ENCODE results near the gene NEO1. TPM values are rescaled to one million over a fixed set of nuclear protein-coding genes. Genes with fewer than 3 reads are reported as not detected.

The NEO1 gene
- total and polyA plus RNA-seq, 2 experiments from 2014 or later = 39.1 to 64.0 TPM

GRCh38 chr15:73114064-73114463 is 61.8 kb downstream of the NEO1 start:
- Histone ChIP-seq H3K4me2 (no peak overlapping the region), H3K36me3 (replicated peaks; ENCODE audit: insufficient read depth, low read depth) (no peaks in the 10 kb centered on the region), H3K79me2 (peaks cover 48% of the 10 kb centered on the region), H3K27me3 (no peaks in the 10 kb centered on the region), H3K4me1 (ENCODE audit: insufficient read depth) (peaks cover under 1% of the 10 kb centered on the region), H4K20me1 (ENCODE audit: insufficient read depth, poor library complexity, severe bottlenecking) (no peaks in the 10 kb centered on the region), H3K9me3 (ENCODE audit: low read depth) (no peaks in the 10 kb centered on the region), H3K9me2 (replicated peaks; ENCODE audit: insufficient read depth) (no peaks in the 10 kb centered on the region), H3K4me3 (no peak overlapping the region), H2AFZ (no peak overlapping the region), H3K27ac (no peak overlapping the region)
- TF ChIP-seq EZH2 (IDR thresholded peaks at IDR 0.05; ENCODE audit: borderline replicate concordance) (no peak), EZH2phosphoT487 (IDR thresholded peaks at IDR 0.05; ENCODE audit: low read depth, severe bottlenecking, unreplicated experiment) (no peak)
- TF ChIP-seq, protein P1, sequence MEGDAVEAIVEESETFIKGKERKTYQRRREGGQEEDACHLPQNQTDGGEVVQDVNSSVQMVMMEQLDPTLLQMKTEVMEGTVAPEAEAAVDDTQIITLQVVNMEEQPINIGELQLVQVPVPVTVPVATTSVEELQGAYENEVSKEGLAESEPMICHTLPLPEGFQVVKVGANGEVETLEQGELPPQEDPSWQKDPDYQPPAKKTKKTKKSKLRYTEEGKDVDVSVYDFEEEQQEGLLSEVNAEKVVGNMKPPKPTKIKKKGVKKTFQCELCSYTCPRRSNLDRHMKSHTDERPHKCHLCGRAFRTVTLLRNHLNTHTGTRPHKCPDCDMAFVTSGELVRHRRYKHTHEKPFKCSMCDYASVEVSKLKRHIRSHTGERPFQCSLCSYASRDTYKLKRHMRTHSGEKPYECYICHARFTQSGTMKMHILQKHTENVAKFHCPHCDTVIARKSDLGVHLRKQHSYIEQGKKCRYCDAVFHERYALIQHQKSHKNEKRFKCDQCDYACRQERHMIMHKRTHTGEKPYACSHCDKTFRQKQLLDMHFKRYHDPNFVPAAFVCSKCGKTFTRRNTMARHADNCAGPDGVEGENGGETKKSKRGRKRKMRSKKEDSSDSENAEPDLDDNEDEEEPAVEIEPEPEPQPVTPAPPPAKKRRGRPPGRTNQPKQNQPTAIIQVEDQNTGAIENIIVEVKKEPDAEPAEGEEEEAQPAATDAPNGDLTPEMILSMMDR (IDR thresholded peaks at IDR 0.05; ENCODE audit: poor library complexity) = no peak
- DNase-seq (ENCODE audit: low spot score) = no peak
- 81% methylated on average over 7 of the region's 7 CpGs for WGBS (ENCODE audit: low lambda C conversion rate, missing lambda C conversion rate)

- Histone ChIP-seq H3K27me3 (no peaks in the 10 kb centered on the region), H3K9me3 (ENCODE audit: low read depth) (no peaks in the 10 kb centered on the region), H4K20me1 (ENCODE audit: insufficient read depth, poor library complexity, severe bottlenecking) (peaks cover 5% of the 10 kb centered on the region), H3K36me3 (replicated peaks; ENCODE audit: insufficient read depth, low read depth) (no peaks in the 10 kb centered on the region), H3K4me1 (ENCODE audit: insufficient read depth) (no peaks in the 10 kb centered on the region), H3K4me3 (no peak overlapping the region), H3K79me2 (peaks cover 48% of the 10 kb centered on the region), H3K9me2 (replicated peaks; ENCODE audit: insufficient read depth) (no peaks in the 10 kb centered on the region), H3K4me2 (no peak overlapping the region), H3K27ac (no peak overlapping the region), H2AFZ (no peak overlapping the region)
- DNase-seq (ENCODE audit: low spot score) = no peak
- WGBS (ENCODE audit: low lambda C conversion rate, missing lambda C conversion rate) = 83% methylated on average over 2 of the region's 2 CpGs
- TF ChIP-seq EZH2phosphoT487 (IDR thresholded peaks at IDR 0.05; ENCODE audit: low read depth, severe bottlenecking, unreplicated experiment) = no peak
- TF ChIP-seq, protein P1 (IDR thresholded peaks at IDR 0.05; ENCODE audit: poor library complexity) = no peak
- no peak for TF ChIP-seq EZH2 (IDR thresholded peaks at IDR 0.05; ENCODE audit: borderline replicate concordance)
Measured at GRCh38 chr15:73116164-73116563, 63.9 kb downstream of the NEO1 start.

- Histone ChIP-seq H3K36me3 (replicated peaks; ENCODE audit: insufficient read depth, low read depth) (no peaks in the 10 kb centered on the region), H3K79me2 (peaks cover 38% of the 10 kb centered on the region), H4K20me1 (ENCODE audit: insufficient read depth, poor library complexity, severe bottlenecking) (peaks cover 5% of the 10 kb centered on the region), H3K4me3 (no peak overlapping the region), H3K4me2 (no peak overlapping the region), H3K9me3 (ENCODE audit: low read depth) (no peaks in the 10 kb centered on the region), H3K27me3 (no peaks in the 10 kb centered on the region), H3K4me1 (ENCODE audit: insufficient read depth) (no peaks in the 10 kb centered on the region), H3K27ac (no peak overlapping the region), H3K9me2 (replicated peaks; ENCODE audit: insufficient read depth) (no peaks in the 10 kb centered on the region), H2AFZ (no peak overlapping the region)
- no peak for DNase-seq (ENCODE audit: low spot score)
- WGBS (ENCODE audit: low lambda C conversion rate, missing lambda C conversion rate) = 83% methylated on average over 3 of the region's 3 CpGs
- TF ChIP-seq, protein P1 (IDR thresholded peaks at IDR 0.05; ENCODE audit: poor library complexity) = no peak
- no peak for TF ChIP-seq EZH2 (IDR thresholded peaks at IDR 0.05; ENCODE audit: borderline replicate concordance)
- no peak for TF ChIP-seq EZH2phosphoT487 (IDR thresholded peaks at IDR 0.05; ENCODE audit: low read depth, severe bottlenecking, unreplicated experiment)
Measured at GRCh38 chr15:73118055-73118454, 65.8 kb downstream of the NEO1 start.

DNA sequence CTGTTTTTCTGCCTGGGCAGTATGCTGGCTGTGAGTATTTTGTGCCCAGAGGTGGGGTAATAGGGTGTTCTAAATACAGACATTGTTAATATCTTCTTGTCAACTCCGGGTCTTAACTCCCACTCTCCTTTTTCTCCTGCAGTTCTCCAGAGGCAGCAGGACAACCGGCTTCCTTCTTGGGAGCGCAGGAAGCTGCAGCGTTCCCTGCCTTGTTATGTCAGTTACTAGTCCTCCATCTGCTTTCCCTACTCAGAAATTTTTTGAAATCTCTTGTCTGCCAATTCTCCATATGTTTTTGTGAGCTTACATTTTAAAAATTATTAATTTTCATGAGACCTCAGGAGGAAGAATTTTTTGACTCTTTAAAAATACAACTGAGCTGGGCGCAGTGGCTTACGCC is 67.2 kb downstream of the NEO1 start:
- H3K4me2 ChIP-seq = no peak overlapping the region
- 89% methylated on average over 6 of the region's 6 CpGs for WGBS (ENCODE audit: low lambda C conversion rate, missing lambda C conversion rate)
- H3K9me3 ChIP-seq (ENCODE audit: low read depth) = no peaks in the 10 kb centered on the region
- DNase-seq (ENCODE audit: low spot score) = no peak
- no peaks in the 10 kb centered on the region for H3K4me1 ChIP-seq (ENCODE audit: insufficient read depth)
- no peaks in the 10 kb centered on the region for H3K9me2 ChIP-seq (replicated peaks; ENCODE audit: insufficient read depth)
- H4K20me1 ChIP-seq (ENCODE audit: insufficient read depth, poor library complexity, severe bottlenecking) = peaks cover 5% of the 10 kb centered on the region
- H3K27ac ChIP-seq = no peak overlapping the region
- H2AFZ ChIP-seq = no peak overlapping the region
- H3K79me2 ChIP-seq = peaks cover 23% of the 10 kb centered on the region
- no peaks in the 10 kb centered on the region for H3K27me3 ChIP-seq
- H3K36me3 ChIP-seq (replicated peaks; ENCODE audit: insufficient read depth, low read depth) = no peaks in the 10 kb centered on the region
- no peak overlapping the region for H3K4me3 ChIP-seq
- TF ChIP-seq EZH2 (IDR thresholded peaks at IDR 0.05; ENCODE audit: borderline replicate concordance) = no peak
- TF ChIP-seq, protein P1 (IDR thresholded peaks at IDR 0.05; ENCODE audit: poor library complexity) = no peak
- TF ChIP-seq EZH2phosphoT487 (IDR thresholded peaks at IDR 0.05; ENCODE audit: low read depth, severe bottlenecking, unreplicated experiment) = no peak

Data from hepatocyte (in vitro differentiated cells).